ENCODE results near the gene TCIRG1. TPM values are rescaled to one million over a fixed set of nuclear protein-coding genes. Genes with fewer than 3 reads are reported as not detected.
A peak's percentile ranks its signal among the peaks of the same experiment; 100 is the strongest.

Gene TCIRG1
- total RNA-seq, 5 donors from 2014 or later (not counting 1 experiment from before 2014, with no cell fraction given): 184 to 292 (median 246) TPM

DNA sequence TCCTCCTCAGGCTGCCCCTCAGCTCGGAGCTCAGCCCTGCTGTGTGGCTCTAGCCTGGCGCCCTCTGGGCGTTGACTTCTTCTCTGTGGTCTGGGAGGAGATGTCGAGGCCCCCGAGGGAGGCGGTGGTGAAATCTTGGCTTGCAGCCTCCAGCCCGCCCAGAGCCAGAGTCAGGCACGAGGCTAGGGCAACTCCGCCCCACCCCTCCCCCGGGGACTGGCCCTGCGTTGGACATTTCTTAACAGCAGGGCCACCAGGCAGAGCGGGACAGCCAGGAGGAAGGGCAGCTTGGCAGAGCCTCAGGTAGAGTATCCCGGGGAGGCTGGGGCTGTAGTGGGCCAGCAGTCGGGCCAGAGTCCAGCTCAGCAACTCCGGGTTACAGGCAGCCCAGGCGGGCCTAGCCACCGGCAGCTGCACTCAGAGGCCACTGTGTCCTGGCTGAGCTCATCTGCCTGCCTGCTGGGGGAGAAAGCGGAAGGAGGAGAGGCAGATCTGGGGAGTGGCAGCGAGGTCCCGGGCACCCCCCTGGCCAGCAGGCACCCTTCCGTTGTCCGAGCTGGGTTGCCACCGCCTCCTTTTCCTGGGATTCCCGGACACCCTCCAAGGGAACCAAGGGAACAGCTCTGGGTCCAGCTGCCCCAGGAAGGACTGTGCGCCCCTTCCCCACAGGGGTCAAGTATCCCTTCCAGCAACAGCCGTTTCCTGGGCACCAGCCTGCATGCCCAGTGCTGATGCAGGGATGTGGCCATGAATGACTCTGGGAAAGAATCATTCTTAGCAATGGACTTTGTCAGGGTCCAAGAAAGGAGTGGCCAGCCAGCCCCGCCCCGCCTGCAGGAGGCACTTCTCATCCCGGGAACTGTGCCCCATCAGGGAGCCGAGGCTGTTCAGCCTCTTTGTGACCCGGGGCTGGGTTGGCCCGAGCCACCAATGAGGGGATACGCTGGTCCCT, 28.5 kb upstream of the TCIRG1 start, which contains the start of gene ALDH3B1:
TSS of gene ALDH3B1 (plus strand) at position 238 of the 952 bp plus-strand sequence. CDS start 4,971 bp downstream, outside the sequence.
- no peak within 1 kb of the TSS for H3K4me3 Mint-ChIP-seq
- Histone ChIP-seq H3K27ac (ENCODE audit: low read length) (no peak within 1 kb of the TSS), H3K4me3 (ENCODE audit: control insufficient read depth in 1 of 2, extremely low read depth in 1 of 2, low read length in 1 of 2) (no peak within 1 kb of the TSS), H3K36me3 (ENCODE audit: control insufficient read depth in 2 of 2, extremely low read depth in 1 of 2, insufficient read depth in 1 of 2, low read length in 1 of 2) (no peaks in the 10 kb centered on the region), H3K9me3 (no peaks in the 10 kb centered on the region), H3K4me1 (ENCODE audit: control insufficient read depth in 1 of 2, extremely low read depth in 1 of 2, insufficient read depth in 2 of 2, low read length in 2 of 2) (peaks cover 0 to 13% of the 10 kb centered on the region in 2 experiments), H3K27me3 (replicated peaks in 1 of 2; ENCODE audit: control insufficient read depth in 2 of 2, extremely low read depth in 1 of 2, insufficient read depth in 2 of 2, low read length in 1 of 2) (peaks cover 0 to 36% of the 10 kb centered on the region in 2 experiments)
- ChIA-PET CTCF (no interaction called here), POLR2A (no interaction called here)
- no peaks in the 10 kb centered on the region for H3K9me3 Mint-ChIP-seq
- no peak for ATAC-seq (replicated peaks in 1 of 4)
- WGBS (ENCODE audit: insufficient coverage): 69% methylated on average over 26 of the region's 33 CpGs
- peaks cover 7 to 13% (median 7%) of the 10 kb centered on the region in 3 donors for H3K4me1 Mint-ChIP-seq
- H3K36me3 Mint-ChIP-seq: no peaks in the 10 kb centered on the region
- DNase-seq: peak in 3 of 35 experiments; percentile 19 to 55 (median 19)
- peak within 1 kb of the TSS in 1 of 2 donors; percentile 4 for H3K27ac Mint-ChIP-seq
- peaks cover 0 to 3% of the 10 kb centered on the region in 2 donors for H3K27me3 Mint-ChIP-seq

DNA sequence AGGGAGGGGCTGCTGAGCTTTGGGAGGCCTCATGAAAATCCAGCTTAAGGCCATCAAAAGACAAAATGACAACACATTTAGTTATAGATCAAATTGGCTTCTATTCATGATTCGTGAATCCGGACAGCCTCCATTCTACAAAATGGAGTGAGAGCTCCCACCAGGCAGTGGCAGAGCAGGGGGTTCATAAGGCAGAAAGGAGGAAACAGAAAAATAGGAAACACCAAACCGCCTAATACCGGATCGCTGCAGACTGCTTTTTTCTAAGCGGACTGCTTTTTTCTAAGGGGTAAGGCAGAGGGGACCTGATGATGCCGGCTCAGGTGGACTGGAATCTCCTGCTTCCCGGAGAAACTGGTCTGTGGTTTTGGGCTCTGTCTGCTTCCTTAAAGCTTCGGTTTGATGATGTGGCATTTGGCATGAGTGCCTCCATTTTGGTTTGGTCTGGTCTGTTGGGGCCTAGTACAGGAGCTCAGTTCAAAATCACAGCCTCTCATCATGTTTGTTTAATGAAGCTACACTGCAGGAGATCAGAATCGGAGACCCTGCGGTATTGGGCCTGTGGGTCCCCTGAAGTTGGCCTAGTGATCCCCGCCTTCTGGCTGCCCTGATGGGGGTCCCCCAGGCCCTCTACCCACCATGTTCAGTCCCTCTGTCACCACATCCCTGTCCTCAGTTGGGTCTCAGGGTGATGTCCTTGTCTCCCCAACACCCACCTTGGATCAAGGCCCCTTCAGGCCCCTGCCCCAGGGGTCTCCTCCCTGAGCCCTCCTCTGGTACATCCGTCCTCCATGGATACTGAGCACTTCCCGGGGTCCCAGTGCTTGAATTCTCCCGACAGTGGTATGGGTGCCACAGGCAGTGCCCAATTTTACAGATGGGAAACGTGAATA, 27.5 kb upstream of the TCIRG1 start:
- peaks cover 0 to 36% of the 10 kb centered on the region in 2 experiments for H3K27me3 ChIP-seq (replicated peaks in 1 of 2; ENCODE audit: control insufficient read depth in 2 of 2, extremely low read depth in 1 of 2, insufficient read depth in 2 of 2, low read length in 1 of 2)
- ChIA-PET CTCF (no interaction called here), POLR2A (no interaction called here)
- peaks cover 0 to 3% of the 10 kb centered on the region in 2 donors for H3K27me3 Mint-ChIP-seq
- H3K4me3 ChIP-seq (ENCODE audit: control insufficient read depth in 1 of 2, extremely low read depth in 1 of 2, low read length in 1 of 2): no peak overlapping the region
- H3K27ac ChIP-seq (ENCODE audit: low read length): no peak overlapping the region
- no peak for ATAC-seq (replicated peaks in 1 of 4)
- H3K36me3 Mint-ChIP-seq: no peaks in the 10 kb centered on the region
- peaks cover 0 to 13% of the 10 kb centered on the region in 2 experiments for H3K4me1 ChIP-seq (ENCODE audit: control insufficient read depth in 1 of 2, extremely low read depth in 1 of 2, insufficient read depth in 2 of 2, low read length in 2 of 2)
- no peaks in the 10 kb centered on the region for H3K36me3 ChIP-seq (ENCODE audit: control insufficient read depth in 2 of 2, extremely low read depth in 1 of 2, insufficient read depth in 1 of 2, low read length in 1 of 2)
- no peaks in the 10 kb centered on the region for H3K9me3 ChIP-seq
- WGBS (ENCODE audit: insufficient coverage): 94% methylated on average over 10 of the region's 16 CpGs
- H3K9me3 Mint-ChIP-seq: no peaks in the 10 kb centered on the region
- DNase-seq: no peak
- H3K4me1 Mint-ChIP-seq: peaks cover 7 to 13% (median 7%) of the 10 kb centered on the region in 3 donors
- H3K27ac Mint-ChIP-seq: no peak overlapping the region
- no peak overlapping the region for H3K4me3 Mint-ChIP-seq

DNA sequence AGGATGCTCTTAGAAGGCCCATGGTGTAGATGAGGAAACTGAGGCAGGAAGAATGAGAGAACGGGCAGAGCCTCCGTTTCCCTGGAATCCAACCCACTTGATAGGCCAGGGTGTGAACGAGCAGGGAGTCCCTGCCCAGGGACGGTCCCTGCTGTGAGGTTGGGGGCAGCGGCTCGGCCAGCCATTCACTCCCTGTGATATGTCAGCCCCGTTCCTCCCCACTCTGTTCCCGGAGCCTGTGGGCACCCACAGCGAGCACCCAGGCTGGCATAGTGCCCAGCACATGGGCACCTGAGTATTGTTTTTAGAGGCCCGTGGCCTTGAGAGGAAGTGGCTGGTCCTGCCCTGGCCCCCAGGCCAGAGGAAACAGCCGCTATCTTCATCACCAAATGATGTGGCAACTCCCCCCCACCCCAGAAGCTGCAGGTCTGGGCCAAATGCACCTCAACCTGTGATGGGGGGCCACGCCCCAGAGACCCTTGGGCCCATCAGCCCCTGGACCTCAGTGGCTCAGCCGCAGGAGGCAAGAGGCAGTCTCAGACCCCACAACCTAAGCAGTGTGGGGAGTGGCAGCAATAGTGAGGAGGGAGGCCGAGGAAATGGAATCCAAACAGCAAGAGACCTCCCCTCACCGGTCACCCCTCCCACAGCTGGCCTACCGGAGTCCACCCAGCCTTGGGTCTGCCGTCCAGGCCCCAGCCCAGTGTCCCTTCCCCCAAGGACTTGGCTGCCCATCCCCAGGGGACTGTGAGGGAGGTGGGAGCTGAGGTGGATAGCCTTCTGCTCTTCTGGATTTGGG, 26.6 kb upstream of the TCIRG1 start:
- Histone ChIP-seq H3K4me3 (ENCODE audit: control insufficient read depth in 1 of 2, extremely low read depth in 1 of 2, low read length in 1 of 2) (no peak overlapping the region), H3K4me1 (ENCODE audit: control insufficient read depth in 1 of 2, extremely low read depth in 1 of 2, insufficient read depth in 2 of 2, low read length in 2 of 2) (peaks cover 0 to 13% of the 10 kb centered on the region in 2 experiments), H3K27me3 (replicated peaks in 1 of 2; ENCODE audit: control insufficient read depth in 2 of 2, extremely low read depth in 1 of 2, insufficient read depth in 2 of 2, low read length in 1 of 2) (peaks cover 0 to 36% of the 10 kb centered on the region in 2 experiments), H3K9me3 (no peaks in the 10 kb centered on the region), H3K27ac (ENCODE audit: low read length) (no peak overlapping the region), H3K36me3 (ENCODE audit: control insufficient read depth in 2 of 2, extremely low read depth in 1 of 2, insufficient read depth in 1 of 2, low read length in 1 of 2) (no peaks in the 10 kb centered on the region)
- Mint-ChIP-seq H3K36me3 (no peaks in the 10 kb centered on the region), H3K27me3 (peaks cover 0 to 3% of the 10 kb centered on the region in 2 donors), H3K9me3 (no peaks in the 10 kb centered on the region), H3K4me3 (no peak overlapping the region), H3K27ac (no peak overlapping the region), H3K4me1 (peaks cover 7 to 13% (median 7%) of the 10 kb centered on the region in 3 donors)
- ATAC-seq (replicated peaks in 1 of 4): no peak
- CTCF ChIA-PET: no interaction called here
- no peak for DNase-seq
- POLR2A ChIA-PET: no interaction called here
- WGBS (ENCODE audit: insufficient coverage): 78% methylated on average over 7 of the region's 17 CpGs

DNA sequence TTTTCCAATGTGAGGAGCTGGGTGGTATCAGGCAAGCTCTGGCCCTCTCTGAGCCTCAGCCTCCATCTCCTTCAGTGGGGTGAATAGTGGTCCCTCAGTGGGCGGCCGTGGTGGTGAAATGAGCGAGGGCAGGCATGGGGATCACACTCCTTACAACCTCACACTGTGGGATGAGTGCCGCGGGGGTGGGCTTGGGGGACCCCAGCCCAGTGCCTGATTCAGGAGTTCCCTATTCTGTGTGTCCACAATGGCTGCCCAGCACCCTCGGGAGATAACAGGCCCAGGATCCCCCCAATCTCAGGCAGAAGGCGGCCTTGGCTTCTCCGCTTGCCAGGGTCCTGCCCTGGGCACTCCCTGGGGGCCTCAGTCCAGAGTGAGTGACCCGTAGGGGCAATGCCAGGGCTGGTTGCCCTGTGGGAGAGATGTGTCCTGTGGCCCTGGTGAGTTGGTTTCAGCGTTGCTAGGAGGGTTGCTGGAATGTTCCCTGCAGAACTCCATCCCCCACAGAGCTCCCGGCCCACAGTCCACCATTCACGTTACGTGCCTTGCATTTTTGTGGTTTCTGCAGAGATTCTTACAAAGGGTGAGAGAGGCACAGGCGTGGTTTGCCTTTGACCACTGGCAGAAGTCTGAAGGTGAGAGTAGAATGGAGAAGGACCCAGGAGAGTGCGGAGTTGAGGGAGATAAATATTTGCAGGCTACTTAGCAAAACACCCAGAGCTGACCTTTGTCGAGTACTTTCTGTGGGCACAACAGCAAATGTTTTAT, 25.8 kb upstream of the TCIRG1 start:
- Mint-ChIP-seq H3K4me1 (peaks cover 7 to 13% (median 7%) of the 10 kb centered on the region in 3 donors), H3K27me3 (peaks cover 0 to 3% of the 10 kb centered on the region in 2 donors), H3K4me3 (no peak overlapping the region), H3K27ac (no peak overlapping the region), H3K9me3 (no peaks in the 10 kb centered on the region), H3K36me3 (no peaks in the 10 kb centered on the region)
- ChIA-PET POLR2A (no interaction called here), CTCF (no interaction called here)
- Histone ChIP-seq H3K9me3 (no peaks in the 10 kb centered on the region), H3K4me3 (ENCODE audit: control insufficient read depth in 1 of 2, extremely low read depth in 1 of 2, low read length in 1 of 2) (no peak overlapping the region), H3K27ac (ENCODE audit: low read length) (no peak overlapping the region), H3K36me3 (ENCODE audit: control insufficient read depth in 2 of 2, extremely low read depth in 1 of 2, insufficient read depth in 1 of 2, low read length in 1 of 2) (no peaks in the 10 kb centered on the region), H3K27me3 (replicated peaks in 1 of 2; ENCODE audit: control insufficient read depth in 2 of 2, extremely low read depth in 1 of 2, insufficient read depth in 2 of 2, low read length in 1 of 2) (peaks cover 0 to 33% of the 10 kb centered on the region in 2 experiments), H3K4me1 (ENCODE audit: control insufficient read depth in 1 of 2, extremely low read depth in 1 of 2, insufficient read depth in 2 of 2, low read length in 2 of 2) (peaks cover 0 to 13% of the 10 kb centered on the region in 2 experiments)
- ATAC-seq (replicated peaks in 1 of 4): no peak
- WGBS (ENCODE audit: insufficient coverage): 70% methylated on average over 7 of the region's 16 CpGs
- DNase-seq: no peak

DNA sequence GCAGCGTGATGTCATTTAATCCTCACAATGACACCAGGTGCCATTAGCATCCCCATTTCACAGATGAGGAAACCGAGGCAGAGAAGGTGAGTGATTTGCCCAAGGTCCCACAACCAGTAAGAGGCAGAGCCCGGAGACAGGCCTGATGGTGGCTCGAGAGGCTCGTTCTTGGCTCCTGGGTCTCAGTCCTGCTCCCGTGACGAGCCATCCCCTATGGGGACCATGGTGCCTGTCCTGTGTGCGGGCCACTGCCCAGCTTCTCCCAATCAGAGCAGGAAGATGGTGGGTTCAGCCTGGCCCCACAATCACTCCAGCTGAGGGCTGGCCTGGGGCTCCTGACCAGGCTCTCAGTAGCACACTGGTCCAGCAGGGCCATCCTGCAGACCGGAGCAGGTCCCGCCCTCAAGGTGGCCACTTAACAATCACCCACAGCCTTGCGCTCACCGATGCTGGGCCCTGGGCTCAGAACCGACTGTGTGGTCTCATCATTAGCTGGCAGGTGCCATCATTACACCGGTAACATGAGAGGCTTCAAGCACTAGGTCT, 25.1 kb upstream of the TCIRG1 start:
- no peak overlapping the region for H3K4me3 ChIP-seq (ENCODE audit: control insufficient read depth in 1 of 2, extremely low read depth in 1 of 2, low read length in 1 of 2)
- Mint-ChIP-seq H3K27me3 (peaks cover 0 to 3% of the 10 kb centered on the region in 2 donors), H3K36me3 (no peaks in the 10 kb centered on the region), H3K27ac (no peak overlapping the region), H3K4me3 (no peak overlapping the region), H3K4me1 (peaks cover 7 to 13% (median 7%) of the 10 kb centered on the region in 3 donors), H3K9me3 (no peaks in the 10 kb centered on the region)
- no peaks in the 10 kb centered on the region for H3K36me3 ChIP-seq (ENCODE audit: control insufficient read depth in 2 of 2, extremely low read depth in 1 of 2, insufficient read depth in 1 of 2, low read length in 1 of 2)
- DNase-seq (no peak), ATAC-seq (replicated peaks in 1 of 4) (no peak)
- peaks cover 0 to 32% of the 10 kb centered on the region in 2 experiments for H3K27me3 ChIP-seq (replicated peaks in 1 of 2; ENCODE audit: control insufficient read depth in 2 of 2, extremely low read depth in 1 of 2, insufficient read depth in 2 of 2, low read length in 1 of 2)
- CTCF ChIA-PET: no interaction called here
- no peak overlapping the region for H3K27ac ChIP-seq (ENCODE audit: low read length)
- no peaks in the 10 kb centered on the region for H3K9me3 ChIP-seq
- H3K4me1 ChIP-seq (ENCODE audit: control insufficient read depth in 1 of 2, extremely low read depth in 1 of 2, insufficient read depth in 2 of 2, low read length in 2 of 2): peaks cover 0 to 12% of the 10 kb centered on the region in 2 experiments
- POLR2A ChIA-PET: no interaction called here
- 89% methylated on average over 13 of the region's 14 CpGs for WGBS (ENCODE audit: insufficient coverage)

Data from T-cell (primary cell).